Activated CD4-positive, alpha-beta memory T cell treated with anti-CD3 and anti-CD28 coated beads, Interleukin-2, amount 10 ng/mL, durations not matched to agents 7 days and 5 days (primary cell): Measurements from ENCODE around the gene TMEM35A. TPM values are rescaled to one million over a fixed set of nuclear protein-coding genes. Genes with fewer than 3 reads are reported as not detected.
"Not testable (repeated sequence)": the region's sequence is repeated elsewhere in the genome, so short reads cannot be mapped to it uniquely, and the experiment has no call there.

Experiments
- CTCF ChIA-PET: fragments of 350-600 bp; sonication (Branson Sonifier 250); formaldehyde crosslinking; loops from one replicate; lab custom pipeline; 2021; ENCODE audit warnings: antibody characterized with exemption, inconsistent platforms; lab: Charles Lee
- POLR2A ChIA-PET: fragments of 350-600 bp; sonication (Branson Sonifier 250); formaldehyde crosslinking; loops from one replicate; lab custom pipeline; 2021; ENCODE audit warnings: antibody characterized with exemption; lab: Charles Lee
- DNase-seq: peaks from one replicate; pipeline ENCODE4 v3.0.0-alpha.2; 2020
- H3K27ac Mint-ChIP-seq: one replicate; pipeline ENCODE4 v1.8.0; 2021; ENCODE audit warnings: mild to moderate bottlenecking, mixed read lengths
- H3K27me3 Mint-ChIP-seq: one replicate; pipeline ENCODE4 v1.8.0; 2021; ENCODE audit warnings: mixed read lengths
- H3K36me3 Mint-ChIP-seq: one replicate; pipeline ENCODE4 v1.8.0; 2021; ENCODE audit warnings: low read depth, mixed read lengths
- H3K4me1 Mint-ChIP-seq: one replicate; pipeline ENCODE4 v1.8.0; 2021; ENCODE audit warnings: mixed read lengths
- H3K4me3 Mint-ChIP-seq: one replicate; pipeline ENCODE4 v1.8.0; 2021; ENCODE audit warnings: mild to moderate bottlenecking, mixed read lengths
- H3K9me3 Mint-ChIP-seq: one replicate; pipeline ENCODE4 v1.8.0; 2021; ENCODE audit warnings: mixed read lengths
- total RNA-seq, 2 experiments: library from RNA; stranded (reverse); gene quantifications; one replicate each; pipeline ENCODE4 v1.2.3, GENCODE V29; 2021

Gene TMEM35A, protein sequence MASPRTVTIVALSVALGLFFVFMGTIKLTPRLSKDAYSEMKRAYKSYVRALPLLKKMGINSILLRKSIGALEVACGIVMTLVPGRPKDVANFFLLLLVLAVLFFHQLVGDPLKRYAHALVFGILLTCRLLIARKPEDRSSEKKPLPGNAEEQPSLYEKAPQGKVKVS
- not detected for total RNA-seq

DNA sequence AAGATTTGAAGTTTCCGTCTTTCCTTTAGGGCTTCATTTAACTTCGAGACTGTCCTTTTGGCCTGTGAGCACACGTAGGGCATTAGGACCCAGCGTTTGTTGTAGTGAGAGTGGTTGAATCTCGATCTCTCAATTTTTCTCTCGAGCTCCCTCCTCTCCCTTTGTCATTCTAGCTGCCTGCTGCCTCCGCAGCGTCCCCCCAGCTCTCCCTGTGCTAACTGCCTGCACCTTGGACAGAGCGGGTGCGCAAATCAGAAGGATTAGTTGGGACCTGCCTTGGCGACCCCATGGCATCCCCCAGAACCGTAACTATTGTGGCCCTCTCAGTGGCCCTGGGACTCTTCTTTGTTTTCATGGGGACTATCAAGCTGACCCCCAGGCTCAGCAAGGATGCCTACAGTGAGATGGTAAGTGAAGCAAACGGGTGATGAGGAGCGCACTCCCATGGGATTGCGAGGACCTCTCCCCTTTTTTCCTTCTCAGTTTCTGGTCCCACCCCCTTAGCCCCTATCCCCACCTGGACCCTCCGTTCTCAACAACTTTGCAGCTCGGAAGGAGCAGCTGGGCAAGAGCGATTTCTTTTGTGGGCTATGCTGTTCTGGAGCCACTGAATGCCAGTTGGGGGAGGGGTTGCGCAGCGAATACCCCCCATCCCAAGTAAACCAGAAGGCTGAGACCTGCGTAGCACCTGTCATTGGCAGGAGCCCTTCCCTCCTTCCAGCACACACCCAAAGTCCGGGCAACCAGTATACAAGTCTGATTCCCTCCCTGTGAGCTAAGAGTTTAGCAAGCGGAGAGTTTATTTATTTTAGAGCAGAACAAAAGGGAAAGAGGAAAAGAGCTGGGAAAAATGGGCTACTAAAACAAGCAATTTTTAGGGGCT, at the start of gene TMEM35A:
TMEM35A (plus strand) TSS at position 164 of the 883 bp plus-strand sequence; CDS start at position 288, 124 bp downstream.
- CTCF ChIA-PET, result no interaction called here
- Mint-ChIP-seq H3K9me3 (no peaks in the 10 kb centered on the region), H3K36me3 (no peaks in the 10 kb centered on the region), H3K4me3 (no peak within 1 kb of the TSS), H3K27ac (no peak within 1 kb of the TSS), H3K27me3 (peaks cover 17% of the 10 kb centered on the region), H3K4me1 (no peaks in the 10 kb centered on the region)
- POLR2A ChIA-PET, result interaction anchor here (1.6 kb wide), 1 partner anchor 19 kb away, joined by 6 read pairs; the partner anchor contains the start of gene CENPI
- DNase-seq, result no peak

DNA sequence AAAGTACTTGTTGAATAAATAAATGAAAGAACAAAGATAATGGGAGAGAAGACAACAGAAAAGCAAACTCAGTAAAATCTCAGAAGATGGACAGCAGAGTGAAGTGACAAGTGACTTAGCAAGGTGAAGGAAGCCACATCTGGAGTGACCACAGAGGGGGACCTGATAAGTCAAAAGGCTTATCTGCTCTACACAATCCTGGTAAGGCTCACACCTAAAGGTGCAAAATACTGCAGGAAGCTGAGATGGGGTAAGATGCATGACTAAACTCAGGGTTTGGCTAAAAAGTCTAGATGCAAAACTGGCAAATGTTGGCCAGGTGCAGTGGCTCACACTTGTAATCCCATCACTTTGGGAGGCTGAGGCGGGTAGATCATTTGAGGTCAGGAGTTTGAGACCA, 49.0 kb upstream of the TMEM35A start:
- Mint-ChIP-seq H3K9me3 (no peaks in the 10 kb centered on the region), H3K4me1 (peaks cover 11% of the 10 kb centered on the region), H3K36me3 (peaks cover 40% of the 10 kb centered on the region), H3K4me3 (no peak overlapping the region), H3K27ac (no peak overlapping the region), H3K27me3 (no peaks in the 10 kb centered on the region)
- no peak for DNase-seq
- ChIA-PET CTCF (no interaction called here), POLR2A (no interaction called here)

DNA sequence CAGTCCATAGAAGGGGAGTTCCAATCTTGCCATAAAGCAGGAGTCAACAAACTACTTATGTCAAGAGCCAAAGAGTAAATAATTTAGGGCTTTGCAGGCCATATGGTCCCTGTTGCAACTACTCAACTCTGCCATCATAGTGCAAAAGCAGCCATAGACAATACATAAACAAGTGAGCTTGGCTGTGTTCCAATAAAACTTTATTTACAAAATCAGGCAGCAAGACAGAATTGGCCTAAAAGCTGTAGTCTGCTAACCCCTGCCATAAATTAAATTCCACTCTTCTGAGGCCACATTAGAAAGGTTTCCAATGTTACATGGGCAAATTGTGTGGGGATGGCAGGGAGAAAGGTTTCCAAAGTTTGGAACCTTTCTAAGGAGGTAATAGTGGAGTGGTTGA, 41.4 kb upstream of the TMEM35A start:
- Mint-ChIP-seq H3K4me1 (peaks cover 2% of the 10 kb centered on the region), H3K4me3 (no peak overlapping the region), H3K27ac (no peak overlapping the region), H3K27me3 (no peaks in the 10 kb centered on the region), H3K9me3 (no peaks in the 10 kb centered on the region), H3K36me3 (peaks cover 28% of the 10 kb centered on the region)
- CTCF ChIA-PET, result no interaction called here
- POLR2A ChIA-PET, result no interaction called here
- DNase-seq, result no peak

DNA sequence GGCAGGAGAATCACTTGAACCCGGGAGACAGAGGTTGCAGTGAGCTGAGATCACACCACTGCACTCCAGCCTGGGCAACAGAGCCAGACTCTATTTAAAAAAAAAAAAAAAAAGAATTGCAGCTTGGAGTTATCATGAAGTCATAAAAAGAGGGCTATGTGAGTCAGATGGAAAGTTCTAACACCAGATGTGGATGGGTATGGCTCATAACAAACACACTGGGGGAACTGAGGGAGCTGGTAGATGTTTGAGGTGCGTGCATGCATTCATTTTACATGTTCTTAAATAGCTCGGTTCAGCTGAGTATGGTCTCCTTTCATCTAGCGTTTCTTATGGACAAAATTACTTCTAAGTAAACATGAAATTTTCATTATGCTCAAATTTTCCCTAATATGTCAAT, 38.5 kb upstream of the TMEM35A start:
- ChIA-PET POLR2A (interaction anchor here (1.9 kb wide), 1 partner anchor 210 kb away, joined by 4 read pairs; no protein-coding TSS in a partner anchor), CTCF (no interaction called here)
- DNase-seq, result no peak
- Mint-ChIP-seq H3K36me3 (peaks cover 25% of the 10 kb centered on the region), H3K9me3 (no peaks in the 10 kb centered on the region), H3K27ac (no peak overlapping the region), H3K27me3 (no peaks in the 10 kb centered on the region), H3K4me3 (no peak overlapping the region), H3K4me1 (peaks cover 4% of the 10 kb centered on the region)

DNA sequence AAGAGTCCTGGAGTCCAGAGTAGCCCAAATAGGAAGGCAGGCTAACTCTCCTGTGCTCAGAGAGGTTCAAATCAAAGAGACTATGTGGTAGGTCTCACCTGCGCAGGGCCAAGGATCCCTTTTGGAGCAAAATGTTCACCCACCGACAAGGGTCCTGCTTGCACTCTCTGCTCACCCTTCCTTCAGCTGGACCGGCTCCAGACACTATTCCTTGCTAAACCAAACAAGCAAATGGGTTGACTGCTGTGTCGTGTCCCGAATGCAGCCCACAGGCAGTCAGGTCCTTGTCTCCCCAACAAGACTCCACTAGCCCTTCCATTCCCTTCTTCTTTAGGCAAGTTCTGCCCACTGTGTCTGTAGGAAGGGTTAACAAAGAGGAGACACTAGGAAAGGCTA, 27.5 kb upstream of the TMEM35A start:
- no peaks in the 10 kb centered on the region for H3K9me3 Mint-ChIP-seq
- H3K27me3 Mint-ChIP-seq, result no peaks in the 10 kb centered on the region
- ChIA-PET CTCF (interaction anchor here (0.7 to 2.3 kb wide), 3 partner anchors 46 to 126 kb away, joined by 3 to 9 read pairs (median 4); partner anchors contain the start of gene CENPI), POLR2A (no interaction called here)
- DNase-seq, result no peak
- H3K4me1 Mint-ChIP-seq, result peaks cover 20% of the 10 kb centered on the region
- peaks cover 12% of the 10 kb centered on the region for H3K36me3 Mint-ChIP-seq
- peak overlapping the region; percentile 92 for H3K27ac Mint-ChIP-seq
- H3K4me3 Mint-ChIP-seq, result peak overlapping the region; percentile 75

DNA sequence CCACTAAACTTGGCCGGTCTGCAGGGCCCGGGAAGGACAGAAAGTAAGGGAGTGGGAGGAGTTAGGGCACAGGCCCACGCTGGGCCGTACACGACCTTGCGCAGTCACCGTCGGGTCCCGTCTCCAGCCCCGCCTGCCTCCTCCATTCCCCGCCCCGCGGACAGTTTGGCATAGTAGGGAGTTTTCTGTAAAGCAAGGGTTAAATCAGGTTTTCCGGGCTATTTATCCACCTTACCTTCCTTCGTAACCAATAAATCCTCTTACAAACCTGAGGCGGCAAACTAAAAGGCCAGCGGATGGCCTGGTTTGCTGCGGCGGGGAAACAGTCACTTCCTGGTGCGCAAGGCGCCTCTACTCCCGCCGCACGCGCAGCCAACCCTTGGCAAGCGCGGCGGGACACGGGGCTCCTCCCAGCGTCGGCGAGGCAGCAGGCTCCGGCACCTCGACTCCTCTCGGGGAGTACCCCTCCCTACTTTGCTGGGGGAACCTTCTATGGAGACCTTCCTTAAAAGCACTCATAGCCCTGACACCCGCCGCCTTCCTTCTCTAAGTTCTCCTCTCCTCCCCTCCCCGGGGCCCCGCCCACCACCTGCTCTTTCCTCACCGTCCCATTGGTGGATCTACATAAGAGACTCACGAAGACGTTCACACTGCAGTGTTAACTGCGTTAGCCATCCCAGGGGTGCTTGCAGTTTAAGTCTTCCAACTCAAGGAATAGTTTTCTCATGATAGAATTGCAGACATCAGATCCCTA, 27.0 kb upstream of the TMEM35A start, which contains the start of gene TRMT2B:
TRMT2B (minus strand) TSS at position 563 of the 754 bp plus-strand sequence. CDS start 9,822 bp downstream, outside the sequence.
- DNase-seq, result peak; percentile 84
- POLR2A ChIA-PET, result no interaction called here
- CTCF ChIA-PET, result no interaction called here
- peaks cover 24% of the 10 kb centered on the region for H3K4me1 Mint-ChIP-seq
- peak within 1 kb of the TSS; percentile 92 for H3K27ac Mint-ChIP-seq
- no peaks in the 10 kb centered on the region for H3K27me3 Mint-ChIP-seq
- H3K4me3 Mint-ChIP-seq, result peak within 1 kb of the TSS; percentile 75
- H3K36me3 Mint-ChIP-seq, result peaks cover 12% of the 10 kb centered on the region
- no peaks in the 10 kb centered on the region for H3K9me3 Mint-ChIP-seq

DNA sequence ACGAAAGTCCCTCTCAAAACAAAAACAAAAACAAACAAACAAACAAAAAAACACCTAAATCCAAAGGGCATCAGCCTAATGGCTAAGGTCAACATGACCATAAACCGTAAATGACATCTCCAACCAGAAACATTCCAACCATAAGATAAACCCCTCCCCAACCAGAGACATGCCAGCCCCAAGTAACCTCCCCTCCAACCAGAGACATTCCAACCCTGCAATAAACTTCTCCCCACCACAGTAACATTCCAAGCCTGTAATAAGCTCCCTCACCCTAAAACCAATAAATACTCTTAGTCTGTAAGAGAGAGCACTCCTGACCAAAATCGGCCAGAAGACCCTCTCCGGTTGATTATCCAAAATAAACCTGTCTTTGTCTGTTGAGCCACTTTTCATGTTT, 22.1 kb upstream of the TMEM35A start:
- H3K36me3 Mint-ChIP-seq, DNase-seq, H3K9me3 Mint-ChIP-seq, POLR2A ChIA-PET, H3K27me3 Mint-ChIP-seq, H3K4me3 Mint-ChIP-seq: not testable (repeated sequence)
- CTCF ChIA-PET, result interaction anchor here (0.6 kb wide), 1 partner anchor 872 kb away, joined by 4 read pairs; no protein-coding TSS in a partner anchor
- Mint-ChIP-seq H3K27ac (peak overlapping the region; percentile 72), H3K4me1 (peaks cover 18% of the 10 kb centered on the region)

DNA sequence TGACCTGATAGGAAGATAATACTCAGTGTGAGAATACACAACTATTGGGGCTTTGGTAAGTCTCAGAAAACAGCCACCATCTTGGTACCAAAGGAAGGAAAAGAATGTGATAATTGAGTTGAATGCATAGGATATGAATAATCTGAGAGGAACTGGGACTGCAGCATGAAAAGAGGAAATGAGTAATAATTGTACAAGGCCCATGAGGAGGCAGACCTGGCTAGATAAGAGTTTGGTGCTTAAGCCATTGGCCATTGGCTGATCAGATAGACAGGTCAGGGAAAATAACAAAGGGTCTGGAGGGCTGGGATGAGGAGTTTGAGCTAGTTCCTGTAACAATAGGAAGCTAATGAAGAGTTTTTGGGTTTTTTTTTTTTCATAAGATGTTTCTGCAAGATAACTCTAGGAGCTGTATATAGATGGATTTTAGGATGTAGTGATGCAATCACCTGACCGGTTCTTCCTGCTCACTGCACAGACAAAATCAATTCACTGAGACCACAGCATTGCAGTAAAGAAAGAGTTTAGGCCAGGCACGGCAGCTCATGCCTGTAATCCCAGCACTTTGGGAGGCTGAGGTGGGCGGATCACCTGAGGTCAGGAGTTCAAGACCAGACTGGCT, 21.5 kb upstream of the TMEM35A start:
- no peak for DNase-seq
- CTCF ChIA-PET, result interaction anchor here (0.7 kb wide), 1 partner anchor 80 kb away, joined by 3 read pairs; no protein-coding TSS in a partner anchor
- Mint-ChIP-seq H3K27me3 (no peaks in the 10 kb centered on the region), H3K9me3 (no peaks in the 10 kb centered on the region), H3K4me1 (peaks cover 18% of the 10 kb centered on the region), H3K36me3 (no peaks in the 10 kb centered on the region), H3K27ac (peak overlapping the region; percentile 72), H3K4me3 (no peak overlapping the region)
- POLR2A ChIA-PET, result no interaction called here

DNA sequence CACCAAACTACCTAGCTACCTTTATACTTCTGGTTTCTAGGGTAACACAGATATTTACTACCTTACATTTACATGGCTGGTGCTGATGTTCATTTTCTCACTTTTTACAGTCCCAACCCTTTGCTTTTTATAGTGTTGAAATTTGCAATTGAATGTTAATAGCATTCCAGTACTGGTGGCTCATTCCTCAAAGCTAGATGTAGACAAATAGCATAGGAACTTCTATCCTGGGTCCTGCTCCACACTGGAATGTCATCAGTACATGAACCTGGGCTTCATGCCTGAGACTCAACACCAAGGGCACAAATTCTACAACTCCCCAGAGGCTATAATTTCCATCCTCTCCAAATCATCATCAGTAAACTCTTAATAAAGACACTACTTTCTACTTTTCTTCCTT, 16.5 kb upstream of the TMEM35A start:
- H3K27me3 Mint-ChIP-seq, result no peaks in the 10 kb centered on the region
- H3K36me3 Mint-ChIP-seq, result no peaks in the 10 kb centered on the region
- no peak overlapping the region for H3K27ac Mint-ChIP-seq
- ChIA-PET POLR2A (no interaction called here), CTCF (no interaction called here)
- no peak for DNase-seq
- H3K4me1 Mint-ChIP-seq, result peaks cover 8% of the 10 kb centered on the region
- no peak overlapping the region for H3K4me3 Mint-ChIP-seq
- no peaks in the 10 kb centered on the region for H3K9me3 Mint-ChIP-seq

DNA sequence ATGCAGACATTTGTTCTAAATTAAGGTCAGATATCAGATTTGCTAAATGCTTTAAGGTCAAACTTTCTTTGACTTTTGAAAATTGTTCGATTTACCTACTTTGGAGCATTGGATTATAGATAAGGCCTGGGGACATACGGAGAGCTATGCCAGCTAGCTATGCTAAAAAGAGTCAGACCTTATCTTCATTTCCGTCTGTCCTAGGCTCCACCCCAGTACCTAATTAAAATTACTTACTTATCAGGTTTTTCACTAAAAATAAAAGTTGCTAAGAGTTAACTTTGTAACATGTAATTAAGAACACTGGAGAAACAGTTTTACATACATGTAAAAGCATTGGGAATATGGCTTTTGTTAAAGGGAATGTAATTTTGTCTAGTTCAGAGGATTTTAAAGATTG, 7.1 kb upstream of the TMEM35A start:
- DNase-seq, result no peak
- H3K4me1 Mint-ChIP-seq, result no peaks in the 10 kb centered on the region
- H3K27me3 Mint-ChIP-seq, result no peaks in the 10 kb centered on the region
- H3K27ac Mint-ChIP-seq, result no peak overlapping the region
- ChIA-PET CTCF (no interaction called here), POLR2A (no interaction called here)
- no peaks in the 10 kb centered on the region for H3K9me3 Mint-ChIP-seq
- H3K36me3 Mint-ChIP-seq, result no peaks in the 10 kb centered on the region
- H3K4me3 Mint-ChIP-seq, result no peak overlapping the region

DNA sequence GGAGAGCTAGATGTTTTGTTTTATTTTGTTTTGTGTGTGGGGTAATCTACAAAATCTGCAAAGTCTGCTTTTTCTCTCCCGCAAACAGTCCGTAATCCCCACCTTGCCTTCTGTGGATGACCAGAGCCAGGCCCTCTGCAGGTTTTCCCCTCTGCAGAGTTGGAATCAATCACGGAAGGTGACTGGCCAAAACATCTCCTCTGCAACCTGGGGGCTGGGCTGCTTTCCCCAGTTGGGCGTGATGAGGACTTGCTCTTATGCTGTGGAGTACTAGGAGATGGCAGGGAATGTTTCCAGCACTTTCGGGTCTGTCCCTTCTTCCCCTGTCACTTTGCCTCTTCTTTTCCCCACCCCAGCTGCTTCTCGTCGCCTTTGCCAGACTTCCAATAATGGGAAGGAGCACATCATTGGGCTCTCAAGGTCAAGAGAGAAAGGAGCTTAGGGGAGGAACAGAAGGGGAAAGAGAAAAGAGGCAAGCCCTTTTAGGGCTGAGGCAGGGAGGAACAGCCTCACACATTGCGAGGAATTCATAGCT, 1.1 kb downstream of the TMEM35A start:
- no peak overlapping the region for H3K4me3 Mint-ChIP-seq
- DNase-seq, result no peak
- no peak overlapping the region for H3K27ac Mint-ChIP-seq

More for the DNA sequence above, 1.1 kb downstream of the TMEM35A start:
- no peaks in the 10 kb centered on the region for H3K36me3 Mint-ChIP-seq
- ChIA-PET POLR2A (interaction anchor here (1.6 kb wide), 1 partner anchor 18 kb away, joined by 6 read pairs; the partner anchor contains the start of gene CENPI), CTCF (no interaction called here)
- no peaks in the 10 kb centered on the region for H3K4me1 Mint-ChIP-seq
- H3K27me3 Mint-ChIP-seq, result peaks cover 17% of the 10 kb centered on the region
- no peaks in the 10 kb centered on the region for H3K9me3 Mint-ChIP-seq
